OCI-LY3 (cell line): ENCODE data around the gene BUD13.

Experiments
- CTCF ChIP-seq: fragments of 200-600, 300-600 bp; sonication (generic); IDR thresholded peaks from 2 replicates; pipeline ENCODE4 v1.5.1; 2014; ENCODE audit warnings: antibody characterized with exemption, low read length, low read depth
- EZH2phosphoT487 ChIP-seq: fragments of 200-600 bp; shearing (Covaris generic); IDR thresholded peaks from 2 replicates; pipeline ENCODE4 v1.6.1; 2018; ENCODE audit warnings: antibody characterized with exemption, mixed run types, low read depth

GRCh38 chr11:116707746-116708145, 65.0 kb downstream of the BUD13 start:
- TF ChIP-seq CTCF (no peak), EZH2phosphoT487 (no peak)
